BLaER1 treated with 17β-estradiol and CSF1 and Interleukin-3, amounts not matched to agents 10 nM and 100 nM (cell line): ENCODE data around the gene MAP4.
"Not testable (repeated sequence)": the region's sequence is repeated elsewhere in the genome, so short reads cannot be mapped to it uniquely, and the experiment has no call there.

Experiments used
- H3K27ac ChIP-seq, 11 experiments: shearing (Covaris generic); formaldehyde crosslinking; 2 replicates each; pipeline ENCODE4 v1.8.1; 2022
- H3K27me3 ChIP-seq, 11 experiments: shearing (Covaris generic); formaldehyde crosslinking; 2 replicates each; pipeline ENCODE4 v1.8.1; 2022
- H3K36me3 ChIP-seq, 11 experiments: shearing (Covaris generic); formaldehyde crosslinking; 2 replicates each; pipeline ENCODE4 v1.8.1; 2022
- H3K4me1 ChIP-seq, 10 experiments: shearing (Covaris generic); formaldehyde crosslinking; 2 replicates each; pipeline ENCODE4 v1.8.1; 2022
- H3K4me2 ChIP-seq, 11 experiments: shearing (Covaris generic); formaldehyde crosslinking; 2 replicates each; pipeline ENCODE4 v1.8.1; 2022
- H3K4me3 ChIP-seq, 10 experiments: shearing (Covaris generic); formaldehyde crosslinking; 2 replicates each; pipeline ENCODE4 v1.8.1; 2022
- H3K9ac ChIP-seq, 11 experiments: shearing (Covaris generic); formaldehyde crosslinking; 2 replicates each; pipeline ENCODE4 v1.8.1; 2022
- H3K9me3 ChIP-seq, 11 experiments: shearing (Covaris generic); formaldehyde crosslinking; replicated peaks in 1 of 11; 2 replicates each; pipeline ENCODE4 v1.8.1; 2022
- H4K20me1 ChIP-seq, 11 experiments: shearing (Covaris generic); formaldehyde crosslinking; 2 replicates each; pipeline ENCODE4 v1.8.1; 2022
- Cebpa-rat ChIP-seq, 11 experiments: shearing (Covaris generic); IDR thresholded peaks; 2 replicates each; pipeline ENCODE4 v1.8.1; 2022

MAP4 gene

GRCh38 chr3:47846186-47846879, 169.9 kb downstream of the MAP4 start:
- H3K9me3 ChIP-seq: no peaks in the 10 kb centered on the region
- no peak overlapping the region for H3K4me3 ChIP-seq
- no peak overlapping the region for H3K4me2 ChIP-seq
- peaks cover 38 to 100% (median 96%) of the 10 kb centered on the region in 11 experiments; a peak in 21 of 22 replicates for H4K20me1 ChIP-seq
- no peak overlapping the region for H3K9ac ChIP-seq
- H3K27ac ChIP-seq: no peak overlapping the region
- TF ChIP-seq Cebpa-rat (IDR thresholded peaks at IDR 0.05): no peak
- H3K36me3 ChIP-seq: peaks cover 97 to 100% (median 100%) of the 10 kb centered on the region in 11 experiments
- H3K4me1 ChIP-seq: peaks cover 10 to 30% (median 27%) of the 10 kb centered on the region in 10 experiments
- no peaks in the 10 kb centered on the region for H3K27me3 ChIP-seq

GRCh38 chr3:47841786-47842349, 174.3 kb downstream of the MAP4 start:
- no peaks in the 10 kb centered on the region for H3K27me3 ChIP-seq
- H3K9me3 ChIP-seq: no peaks in the 10 kb centered on the region
- H3K36me3 ChIP-seq: peaks cover 96 to 100% (median 100%) of the 10 kb centered on the region in 11 experiments
- no peaks in the 10 kb centered on the region for H3K4me1 ChIP-seq
- no peak for TF ChIP-seq Cebpa-rat (IDR thresholded peaks at IDR 0.05)
- H4K20me1 ChIP-seq: peaks cover 25 to 100% (median 96%) of the 10 kb centered on the region in 11 experiments; a peak in 21 of 22 replicates
- no peak overlapping the region for H3K27ac ChIP-seq
- no peak overlapping the region for H3K4me3 ChIP-seq
- no peak overlapping the region for H3K9ac ChIP-seq
- no peak overlapping the region for H3K4me2 ChIP-seq

- peaks cover 96 to 100% (median 100%) of the 10 kb centered on the region in 11 experiments for H3K36me3 ChIP-seq
- no peak overlapping the region for H3K27ac ChIP-seq
- H3K4me2 ChIP-seq: no peak overlapping the region
- H3K4me3 ChIP-seq: no peak overlapping the region
- H4K20me1 ChIP-seq: peaks cover 16 to 100% (median 95%) of the 10 kb centered on the region in 11 experiments; a peak in 21 of 22 replicates
- H3K9ac ChIP-seq: no peak overlapping the region
- no peak for TF ChIP-seq Cebpa-rat (IDR thresholded peaks at IDR 0.05)
- no peaks in the 10 kb centered on the region for H3K27me3 ChIP-seq
- no peaks in the 10 kb centered on the region for H3K9me3 ChIP-seq
- no peaks in the 10 kb centered on the region for H3K4me1 ChIP-seq
Measured at GRCh38 chr3:47838503-47838902, 177.7 kb downstream of the MAP4 start.

GRCh38 chr3:47836986-47837385, 179.2 kb downstream of the MAP4 start:
- peaks cover 16 to 100% (median 93%) of the 10 kb centered on the region in 11 experiments; a peak in 21 of 22 replicates for H4K20me1 ChIP-seq
- no peak overlapping the region for H3K9ac ChIP-seq
- no peaks in the 10 kb centered on the region for H3K4me1 ChIP-seq
- H3K4me3 ChIP-seq: no peak overlapping the region
- no peak overlapping the region for H3K27ac ChIP-seq
- no peaks in the 10 kb centered on the region for H3K9me3 ChIP-seq
- H3K27me3 ChIP-seq: no peaks in the 10 kb centered on the region
- H3K4me2 ChIP-seq: no peak overlapping the region
- TF ChIP-seq Cebpa-rat (IDR thresholded peaks at IDR 0.05): no peak
- peaks cover 96 to 100% (median 100%) of the 10 kb centered on the region in 11 experiments for H3K36me3 ChIP-seq

- not testable (repeated sequence) for H3K4me3 ChIP-seq, H3K9me3 ChIP-seq, H3K27me3 ChIP-seq, H3K27ac ChIP-seq
- Histone ChIP-seq H3K4me1 (peaks cover 26 to 38% (median 34%) of the 10 kb centered on the region in 10 experiments), H3K4me2 (peak overlapping the region in 6 of 11 experiments; percentile 24 to 46 (median 36); a peak in 10 of 22 replicates), H3K36me3 (peaks cover 73 to 87% (median 85%) of the 10 kb centered on the region in 11 experiments), H3K9ac (peak overlapping the region in 2 of 11 experiments; percentile 26 to 27; a peak in 1 of 22 replicates), H4K20me1 (peaks cover 33 to 91% (median 76%) of the 10 kb centered on the region in 11 experiments; a peak in 20 of 22 replicates)
Measured at GRCh38 chr3:47829482-47829881, 186.7 kb downstream of the MAP4 start.

- Histone ChIP-seq H3K4me3 (peak overlapping the region; percentile 83 to 98 (median 90)), H3K36me3 (peaks cover 51 to 71% (median 68%) of the 10 kb centered on the region in 11 experiments), H3K9me3 (peaks cover 0 to 19% (median 17%) of the 10 kb centered on the region in 11 experiments; a peak in 16 of 22 replicates), H3K27ac (peak overlapping the region; percentile 79 to 98 (median 95)), H3K27me3 (no peaks in the 10 kb centered on the region), H3K4me2 (peak overlapping the region; percentile 86 to 98 (median 93)), H4K20me1 (peaks cover 26 to 53% (median 40%) of the 10 kb centered on the region in 11 experiments; a peak in 19 of 22 replicates), H3K4me1 (peaks cover 34 to 50% (median 45%) of the 10 kb centered on the region in 10 experiments), H3K9ac (peak overlapping the region; percentile 94 to 99 (median 96))
- TF ChIP-seq Cebpa-rat (IDR thresholded peaks at IDR 0.05): no peak
Measured at GRCh38 chr3:47825590-47825989, 190.6 kb downstream of the MAP4 start.

- Histone ChIP-seq H3K36me3 (peaks cover 50 to 71% (median 67%) of the 10 kb centered on the region in 11 experiments), H3K27me3 (no peaks in the 10 kb centered on the region), H3K27ac (peak overlapping the region; percentile 79 to 98 (median 95))
Measured at GRCh38 chr3:47824541-47825473, 191.4 kb downstream of the MAP4 start.

GRCh38 chr3:47817609-47818008, 198.6 kb downstream of the MAP4 start:
- no peak for TF ChIP-seq Cebpa-rat (IDR thresholded peaks at IDR 0.05)
- Histone ChIP-seq H3K9me3 (peaks cover 0 to 17% (median 16%) of the 10 kb centered on the region in 11 experiments; a peak in 16 of 22 replicates), H3K4me3 (no peak overlapping the region), H3K4me2 (no peak overlapping the region), H3K36me3 (peaks cover 84 to 100% (median 98%) of the 10 kb centered on the region in 11 experiments), H3K27ac (no peak overlapping the region), H3K9ac (no peak overlapping the region), H3K27me3 (no peaks in the 10 kb centered on the region), H3K4me1 (no peaks in the 10 kb centered on the region; a peak in 1 of 20 replicates), H4K20me1 (peaks cover 0 to 11% (median 0%) of the 10 kb centered on the region in 11 experiments; a peak in 6 of 22 replicates)

More at GRCh38 chr3:47824541-47825473, 191.4 kb downstream of the MAP4 start:
- peak overlapping the region; percentile 83 to 98 (median 90) for H3K4me3 ChIP-seq
- H3K9ac ChIP-seq: peak overlapping the region; percentile 94 to 99 (median 96)
- H3K4me2 ChIP-seq: peak overlapping the region; percentile 86 to 98 (median 93)
- peaks cover 0 to 19% (median 17%) of the 10 kb centered on the region in 11 experiments; a peak in 16 of 22 replicates for H3K9me3 ChIP-seq
- H3K4me1 ChIP-seq: peaks cover 34 to 49% (median 45%) of the 10 kb centered on the region in 10 experiments
- peaks cover 24 to 46% (median 37%) of the 10 kb centered on the region in 11 experiments; a peak in 19 of 22 replicates for H4K20me1 ChIP-seq
- no peak for TF ChIP-seq Cebpa-rat (IDR thresholded peaks at IDR 0.05)
